Vagina (tissue), 2 donors: Measurements from ENCODE around the gene GLYATL3.

Experiments
- CTCF ChIP-seq, 3 experiments: fragments of 450-650 bp in 2 of 3; fragments of 200-600 bp in 1 of 3; sonication (generic) in 1 of 3; IDR thresholded peaks; one replicate each; pipeline ENCODE4 v1.5.1; 2017 to 2019; ENCODE audit warnings: antibody characterized with exemption in 3 of 3, mild to moderate bottlenecking in 2 of 3, moderate library complexity in 2 of 3
- POLR2A ChIP-seq, 2 donors: fragments of 450-650 bp; IDR thresholded peaks; one replicate each; pipeline ENCODE4 v1.6.1; 2017; ENCODE audit warnings: antibody characterized with exemption in 2 of 2, mild to moderate bottlenecking in 2 of 2, moderate library complexity in 2 of 2

GRCh38 chr6:49551078-49551865, 51.5 kb downstream of the GLYATL3 start:
- TF ChIP-seq CTCF (IDR thresholded peaks at IDR 0.05) (no peak), POLR2A (IDR thresholded peaks at IDR 0.05) (no peak)
